GM21423 (cell line): Measurements from ENCODE around the gene TAF4.
"Not testable (repeated sequence)": the region's sequence is repeated elsewhere in the genome, so short reads cannot be mapped to it uniquely, and the experiment has no call there.

Experiments used
- ATAC-seq: cut with Tn5 transposase; IDR thresholded peaks from one replicate; pipeline ENCODE4 v1.9.1; 2021; ENCODE audit warnings: mild to moderate bottlenecking, moderate library complexity; ENCODE audit not compliant: unreplicated experiment

TAF4 gene

DNA sequence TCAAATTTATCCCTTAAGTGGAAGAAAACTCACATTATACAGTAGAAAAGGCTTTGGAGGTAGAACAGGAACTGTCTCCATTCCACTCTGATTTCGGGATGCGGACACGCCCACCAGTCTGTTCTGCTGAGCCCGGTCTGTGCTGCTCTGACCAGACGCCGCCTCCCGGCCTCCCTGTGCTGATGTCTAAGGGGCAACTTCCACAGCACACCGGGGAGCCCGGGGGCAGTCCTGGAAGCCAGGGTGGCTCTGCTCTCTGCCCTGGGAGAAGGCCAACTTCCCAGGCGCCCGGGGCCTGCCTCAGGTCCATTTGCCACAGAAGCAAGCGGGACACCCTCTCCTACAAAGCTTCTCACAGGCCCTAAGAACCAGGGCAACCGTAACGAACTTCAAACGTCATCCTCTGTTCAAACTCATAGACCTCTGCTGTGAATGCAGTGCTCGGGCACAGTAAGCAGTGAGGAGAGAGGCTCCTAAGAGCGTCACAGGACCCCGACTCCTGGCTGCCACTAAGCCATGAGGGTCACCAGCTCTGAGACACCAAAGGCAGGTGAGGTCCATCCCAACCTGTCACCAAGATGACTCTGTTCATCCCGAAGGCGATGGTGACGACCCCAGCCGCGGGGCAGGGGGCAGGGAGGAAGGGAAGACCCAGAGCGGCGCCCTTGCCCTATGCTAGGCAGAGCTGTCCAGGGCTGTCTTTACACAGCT, 5.6 kb downstream of the TAF4 start:
- no peak for ATAC-seq

DNA sequence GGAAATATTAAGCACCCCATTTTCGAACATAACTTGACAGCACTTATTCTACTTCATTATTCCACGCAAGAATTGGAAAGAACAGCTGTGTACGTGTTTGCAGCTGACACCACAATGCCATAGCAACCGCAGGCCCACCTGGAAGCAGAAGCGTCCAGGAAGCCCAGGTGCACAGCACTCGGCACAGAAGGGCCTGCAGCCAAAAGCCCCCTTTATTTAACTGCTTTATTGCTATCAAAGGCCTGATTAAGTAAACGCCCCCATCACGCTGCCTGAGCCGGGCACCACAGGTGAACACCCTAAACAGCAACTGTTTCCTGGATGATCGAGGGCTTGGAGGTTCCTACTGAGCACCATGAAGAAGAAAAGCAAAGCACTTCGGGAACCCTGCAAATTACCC, 6.3 kb downstream of the TAF4 start:
- no peak for ATAC-seq

DNA sequence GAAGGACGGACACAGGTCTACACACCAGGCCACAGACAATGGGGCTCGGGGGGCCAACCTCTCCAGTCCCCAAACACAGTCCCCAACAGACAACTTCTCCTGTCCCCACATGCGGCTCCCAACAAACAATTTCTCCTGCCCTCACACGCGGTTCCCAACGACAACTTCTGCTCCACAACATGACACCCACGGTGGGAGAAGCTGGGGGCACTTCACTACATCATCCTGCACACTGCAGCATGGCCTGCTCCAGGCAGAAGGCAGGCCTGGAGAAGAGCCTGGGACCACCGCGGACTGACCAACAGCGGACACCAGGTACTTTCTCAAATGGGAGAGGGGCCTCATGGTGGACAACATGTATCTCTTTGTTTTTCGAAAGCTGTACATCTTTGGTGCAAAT, 6.7 kb downstream of the TAF4 start:
- ATAC-seq, result no peak

DNA sequence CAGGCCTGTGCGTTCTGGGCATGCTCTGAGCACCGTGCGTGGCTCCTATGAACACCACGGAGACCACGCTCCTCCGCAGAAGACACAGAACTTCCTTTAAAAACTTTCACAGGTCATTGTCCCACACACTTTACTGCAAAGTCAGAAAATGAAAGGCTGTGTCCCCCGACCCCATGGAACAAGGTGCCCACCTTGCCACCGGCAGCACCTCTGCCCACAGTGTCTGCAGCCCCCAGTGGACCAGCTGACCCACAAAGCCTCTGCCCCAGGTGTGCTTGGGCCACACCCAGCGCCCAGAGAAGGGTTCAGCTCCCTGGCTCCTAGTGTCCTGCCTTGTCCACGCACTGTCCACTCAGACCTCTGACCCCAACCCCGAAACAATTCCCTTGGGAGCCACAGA, 8.7 kb downstream of the TAF4 start:
- no peak for ATAC-seq

DNA sequence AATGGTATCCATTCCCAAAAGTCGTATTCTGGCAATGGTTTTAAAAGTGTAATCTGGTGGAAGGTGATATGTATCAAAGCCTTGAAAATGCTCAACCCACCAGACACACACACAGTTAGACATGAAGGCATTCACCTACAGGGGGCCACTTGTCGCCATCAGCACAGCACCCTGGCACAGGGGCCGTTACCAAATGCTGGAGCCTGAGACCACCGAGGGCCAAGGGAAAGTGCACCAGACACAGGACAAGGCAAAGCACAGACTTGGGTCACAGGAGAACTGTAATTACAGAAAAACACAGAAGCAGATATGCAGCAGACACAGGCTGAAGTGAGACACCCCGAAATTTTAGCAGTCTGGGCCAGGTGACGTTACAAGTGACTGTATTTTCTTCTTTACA, 9.3 kb downstream of the TAF4 start:
- ATAC-seq, result no peak

DNA sequence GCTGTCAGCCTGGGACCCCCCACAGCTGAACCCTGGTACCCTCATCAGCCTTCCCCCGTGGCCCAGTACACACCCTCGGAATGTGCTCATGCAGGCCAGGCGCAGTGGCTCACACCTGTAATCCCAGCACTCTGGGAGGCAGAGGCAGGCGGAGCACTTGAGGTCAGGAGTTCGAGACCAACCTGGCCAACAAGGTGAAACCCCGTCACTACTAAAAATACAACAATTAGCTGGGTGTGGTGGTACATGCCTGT, 9.9 kb downstream of the TAF4 start:
- not testable (repeated sequence) for ATAC-seq

DNA sequence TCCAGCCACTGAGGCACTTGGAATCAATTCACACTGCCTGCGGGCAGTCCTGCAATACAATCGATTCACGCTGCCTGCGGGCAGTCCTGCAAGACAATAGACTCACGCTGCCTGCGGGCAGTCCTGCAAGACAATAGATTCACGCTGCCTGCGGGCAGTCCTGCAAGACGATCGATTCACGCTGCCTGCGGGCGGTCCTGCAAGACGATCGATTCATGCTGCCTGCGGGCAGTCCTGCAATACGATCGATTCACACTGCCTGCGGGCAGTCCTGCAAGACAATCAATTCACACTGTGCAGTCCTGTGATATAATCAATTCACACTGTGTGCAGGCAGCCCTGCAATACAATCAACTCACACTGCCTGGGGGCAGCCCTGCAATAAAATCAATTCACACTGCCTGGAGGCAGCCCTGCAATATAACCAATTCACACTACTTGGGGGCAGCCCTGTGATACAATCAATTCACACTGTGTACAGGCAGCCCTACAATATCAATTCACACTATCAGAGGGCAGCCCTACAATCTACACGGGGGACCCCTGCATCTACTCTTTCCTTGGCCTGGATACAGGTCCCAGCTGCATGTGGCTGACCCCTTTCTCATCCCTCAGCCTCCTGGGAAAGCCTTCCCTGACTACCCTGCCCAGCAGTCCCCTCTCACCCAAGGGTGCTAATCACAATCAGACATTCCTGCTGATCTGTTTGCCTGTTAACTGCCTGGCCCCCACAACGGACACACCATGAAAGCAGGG, 10.4 kb downstream of the TAF4 start:
- no peak for ATAC-seq

DNA sequence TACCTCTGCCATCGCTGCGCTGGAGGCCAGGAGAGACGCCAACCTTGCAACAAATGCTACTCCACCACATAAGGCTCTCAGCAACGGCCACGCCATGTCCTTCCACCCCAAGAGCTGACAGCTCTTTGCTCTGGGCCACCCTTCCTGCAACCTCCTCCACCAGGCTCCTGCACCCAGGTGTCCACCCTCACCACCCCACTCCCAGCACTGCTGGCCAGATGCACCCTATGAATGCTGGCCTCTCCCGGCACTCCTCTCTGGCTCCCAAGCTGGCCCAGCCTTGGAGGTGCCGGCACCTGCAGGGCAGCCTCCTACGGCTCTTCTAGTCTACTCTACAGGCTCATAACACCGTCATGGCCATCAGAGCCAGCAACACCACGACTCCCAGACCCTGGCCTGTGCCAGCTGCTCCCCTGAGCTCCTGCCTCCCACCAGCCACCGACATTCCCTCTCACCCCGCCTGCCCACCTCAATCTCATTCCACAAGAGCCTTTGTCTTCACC, 11.2 kb downstream of the TAF4 start:
- ATAC-seq, result no peak

DNA sequence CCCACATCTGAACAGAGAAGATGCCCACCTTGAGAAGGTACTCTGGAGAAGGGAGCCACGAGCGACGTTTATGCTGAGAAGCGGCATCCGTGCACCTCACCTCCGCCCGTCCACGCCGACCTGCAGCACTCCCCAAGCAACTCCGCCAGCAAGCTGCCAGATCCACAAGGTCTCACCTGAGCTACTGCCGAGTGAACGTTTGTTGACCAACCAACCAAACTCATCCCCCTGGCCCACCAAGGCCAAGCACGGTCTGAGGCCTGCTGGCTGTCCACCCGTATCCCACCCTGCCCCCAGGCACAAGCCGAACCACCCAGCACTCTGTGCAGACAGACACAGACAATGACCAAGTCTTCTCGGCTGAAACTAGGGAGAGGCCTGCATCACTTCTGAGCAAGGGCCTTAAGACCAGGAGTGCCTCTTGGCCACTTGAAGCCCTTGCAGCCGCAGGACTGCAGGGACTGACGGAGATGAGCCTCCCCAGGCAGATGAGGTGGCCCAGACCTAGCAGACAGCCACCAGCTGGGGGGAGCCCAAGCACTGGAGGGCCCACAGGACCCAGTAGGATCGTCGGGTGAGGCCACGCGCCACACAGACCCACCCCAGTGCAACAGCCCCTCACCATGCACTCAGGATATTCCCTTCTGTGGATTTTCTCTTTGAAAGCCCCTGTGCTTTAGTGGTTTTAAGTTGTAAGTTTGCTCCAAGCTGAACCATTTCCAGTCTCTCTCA, 12.1 kb downstream of the TAF4 start:
- no peak for ATAC-seq

DNA sequence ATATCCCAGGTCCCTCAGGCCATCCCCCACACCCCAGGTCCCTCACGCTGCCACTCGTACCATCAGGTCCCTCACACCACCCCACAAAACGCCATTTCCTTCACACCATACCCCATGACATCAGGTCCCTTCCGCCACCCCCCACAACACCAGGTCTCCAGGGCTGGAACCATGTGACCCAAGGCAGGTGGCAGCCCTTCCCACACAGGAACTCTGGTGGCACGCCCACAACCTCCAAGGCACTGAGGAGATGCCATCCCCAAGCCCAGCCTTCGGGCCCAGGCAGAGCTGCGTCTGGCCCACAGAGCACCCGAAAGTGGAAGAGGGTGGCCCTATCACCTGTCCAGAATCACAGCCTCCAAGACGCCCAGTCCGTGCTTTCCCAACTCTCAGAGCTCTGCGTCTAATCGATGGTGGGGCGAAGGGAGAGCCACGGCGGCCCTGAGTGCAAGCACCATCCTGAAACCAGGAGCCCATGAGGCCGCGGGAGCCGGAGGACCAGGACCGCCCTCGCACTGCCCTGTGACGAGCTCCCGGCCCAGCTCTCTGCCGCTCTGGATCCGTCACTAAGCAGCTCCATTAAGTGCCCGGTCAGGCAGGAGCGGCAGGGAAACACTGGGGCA, 12.7 kb downstream of the TAF4 start:
- ATAC-seq, result no peak

DNA sequence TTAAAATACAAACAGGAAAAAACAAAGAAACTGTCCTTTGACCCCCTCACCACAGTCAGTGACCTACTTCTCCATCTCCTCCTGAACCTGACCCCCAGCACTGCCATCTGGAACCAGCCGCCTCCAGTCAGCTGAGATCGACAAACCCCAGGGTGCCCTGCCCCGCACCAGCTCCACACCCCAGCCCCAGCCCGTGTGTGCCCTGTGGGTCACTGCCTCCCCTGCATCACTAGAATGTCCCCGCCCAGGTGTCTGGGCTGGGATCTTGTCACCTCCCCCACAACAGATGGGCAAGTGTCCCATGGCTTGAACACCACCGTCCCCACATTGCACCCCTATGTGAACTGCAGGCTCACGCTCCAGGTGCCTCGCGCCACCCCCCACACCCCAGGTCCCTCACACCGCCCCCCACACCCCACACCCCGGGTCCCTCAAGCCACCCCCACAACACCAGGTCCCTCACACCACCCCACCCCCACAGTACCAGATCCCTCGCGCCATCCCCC, 13.3 kb downstream of the TAF4 start:
- ATAC-seq, result no peak

DNA sequence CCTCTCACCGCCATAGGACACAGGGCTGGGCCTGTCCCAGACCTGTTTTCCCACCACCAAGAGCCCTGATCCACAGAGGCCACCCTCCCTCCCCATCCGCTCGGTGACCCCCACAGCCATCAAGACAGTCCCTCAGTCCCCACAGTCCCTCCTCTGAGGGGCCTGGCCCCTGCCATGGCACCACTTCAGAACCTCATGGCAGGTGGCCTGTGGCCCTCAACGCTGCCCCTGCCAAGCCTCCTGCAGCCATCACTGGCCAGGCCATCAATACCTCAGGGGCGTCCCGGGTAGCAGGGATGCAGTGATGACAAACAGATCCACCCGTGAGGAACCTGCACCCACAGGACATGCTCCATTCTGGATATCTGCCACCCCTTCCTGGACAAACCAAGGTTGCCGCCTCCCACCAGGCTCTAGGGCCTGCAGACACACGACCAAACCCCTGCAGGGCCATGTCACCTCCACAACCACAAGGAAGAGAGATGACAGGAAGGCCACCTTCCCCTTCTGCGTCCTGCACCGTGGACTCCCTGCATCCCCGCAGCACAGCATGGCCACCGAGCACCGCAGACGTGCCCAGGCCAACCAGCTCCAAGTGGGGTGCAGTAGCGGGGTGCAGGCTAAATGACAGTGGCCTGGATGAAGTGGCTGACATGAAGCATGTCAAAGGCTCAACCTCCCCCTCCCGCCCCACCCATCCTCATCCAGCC, 14.0 kb downstream of the TAF4 start:
- no peak for ATAC-seq

DNA sequence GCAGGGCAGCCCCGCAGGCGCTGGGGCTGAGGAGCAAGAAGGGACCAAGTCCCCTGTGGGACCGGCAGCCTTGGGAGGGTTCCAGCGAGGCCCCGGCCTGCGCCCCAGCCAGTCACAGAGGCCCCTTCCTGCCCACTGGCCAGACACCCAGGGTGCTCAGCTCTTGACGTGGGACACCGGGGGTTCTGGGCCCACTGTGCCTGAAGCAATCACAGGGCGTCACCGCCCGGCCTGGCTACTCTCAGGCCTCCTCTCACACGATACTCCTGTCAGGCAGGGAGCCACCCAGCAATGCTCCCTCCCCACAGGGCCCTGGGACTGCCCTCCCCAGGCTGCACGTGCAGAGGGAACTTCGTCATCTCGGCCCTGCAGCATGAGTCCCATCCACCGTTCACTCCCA, 14.5 kb downstream of the TAF4 start:
- ATAC-seq, result no peak

DNA sequence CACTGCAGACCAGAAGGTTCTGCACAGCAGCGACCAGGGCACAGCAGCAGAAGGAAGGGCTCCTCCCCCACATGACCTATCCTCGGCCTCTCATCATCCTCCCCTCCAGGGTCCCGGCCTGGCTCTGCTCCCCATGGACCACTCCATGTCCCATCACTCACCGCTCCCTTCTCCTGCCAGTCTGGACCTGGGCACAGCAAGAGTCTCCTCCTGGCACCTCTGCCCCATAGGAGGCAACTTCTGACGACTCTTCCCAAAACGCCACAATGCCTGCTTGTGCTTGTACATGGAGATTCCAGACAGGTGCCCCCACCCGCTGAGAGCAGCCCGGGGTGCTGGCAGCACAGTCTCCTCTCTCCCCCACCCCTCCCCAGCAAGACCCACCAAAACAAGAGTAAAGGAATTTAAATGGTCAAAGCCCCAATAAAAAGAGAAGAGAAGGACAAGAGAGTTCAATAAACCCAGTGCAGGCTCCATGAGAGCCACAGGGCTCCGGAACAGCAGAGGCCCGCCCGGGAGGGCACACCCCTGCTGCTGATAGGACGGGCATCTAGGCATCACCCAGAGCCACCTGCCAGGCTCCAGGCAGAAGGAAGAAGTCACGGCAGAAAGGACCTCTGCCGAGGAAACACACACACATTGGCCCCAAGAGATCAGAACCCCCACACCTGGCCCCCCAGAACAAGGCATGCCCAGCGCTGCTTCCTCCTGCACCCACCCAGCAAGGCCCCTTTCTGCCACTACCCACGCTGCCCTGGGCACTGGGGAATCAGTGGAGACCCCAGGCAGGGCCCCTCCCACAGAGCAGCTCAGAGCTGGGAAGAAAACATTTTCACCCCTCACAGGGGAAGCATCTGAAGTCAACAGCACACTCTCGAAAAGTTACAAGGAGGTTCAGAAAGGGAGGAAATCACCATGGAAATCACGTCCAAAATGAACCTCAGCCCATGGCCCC, 15.2 kb downstream of the TAF4 start:
- ATAC-seq, result no peak

DNA sequence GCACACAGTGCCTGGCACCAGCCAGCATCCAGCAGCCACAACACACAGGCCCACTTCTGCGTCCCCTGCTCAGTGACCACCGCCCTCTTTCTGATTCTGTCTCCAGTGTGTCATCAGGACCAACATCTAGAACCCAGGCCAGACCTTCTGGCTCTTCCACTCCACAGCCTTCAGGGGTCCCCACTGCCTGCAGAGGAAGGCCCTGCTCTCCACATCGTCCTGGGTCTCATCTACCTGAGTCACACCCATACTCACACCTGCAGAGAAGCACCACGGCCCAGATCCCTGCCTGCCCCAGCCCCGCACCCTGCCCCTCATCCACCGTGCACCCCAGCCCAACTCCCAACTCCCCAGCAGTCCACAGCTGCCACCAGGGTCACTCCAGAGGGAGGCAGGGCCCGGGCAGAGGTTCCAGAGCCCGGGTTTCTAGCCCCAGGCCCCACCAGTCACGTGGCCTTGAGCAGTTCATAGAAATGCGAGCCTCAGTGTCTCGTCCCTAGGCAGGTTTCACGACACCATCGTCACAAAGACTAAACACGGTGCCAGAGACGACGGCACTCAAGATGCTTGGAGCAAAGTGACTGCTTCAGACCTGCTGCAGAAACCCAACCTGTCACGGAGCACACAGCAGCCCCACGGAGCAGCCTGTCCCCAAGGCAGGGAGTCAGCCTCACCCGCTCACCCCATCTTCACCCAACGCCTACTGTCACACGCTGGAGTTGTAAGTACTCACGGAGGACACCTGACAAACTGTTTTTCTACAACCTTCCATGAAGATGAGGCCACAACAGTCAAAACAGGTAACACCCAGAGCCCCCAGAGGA, 16.1 kb downstream of the TAF4 start:
- no peak for ATAC-seq

DNA sequence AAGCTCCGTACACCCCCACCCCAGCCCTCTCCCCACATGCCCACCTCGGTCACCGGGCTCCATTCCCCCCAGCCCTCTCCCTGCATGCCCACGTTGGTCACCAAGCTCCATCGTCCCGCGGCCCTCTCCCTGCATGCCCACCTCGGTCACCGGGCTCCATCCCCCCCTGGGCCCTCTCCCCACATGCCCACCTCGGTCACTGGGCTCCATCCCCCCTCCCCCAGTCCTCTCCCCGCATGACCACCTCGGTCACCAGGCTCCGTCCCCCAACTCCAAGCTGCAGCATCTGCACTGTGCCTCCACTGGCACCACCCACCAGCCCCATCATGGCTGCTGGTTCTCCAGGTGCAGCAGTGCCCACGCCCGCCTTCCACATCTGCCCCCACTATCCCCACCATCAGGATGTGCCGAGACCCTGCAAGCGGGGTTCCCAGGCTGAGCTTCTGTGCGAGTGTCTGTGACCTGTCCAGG, 16.8 kb downstream of the TAF4 start:
- no peak for ATAC-seq

DNA sequence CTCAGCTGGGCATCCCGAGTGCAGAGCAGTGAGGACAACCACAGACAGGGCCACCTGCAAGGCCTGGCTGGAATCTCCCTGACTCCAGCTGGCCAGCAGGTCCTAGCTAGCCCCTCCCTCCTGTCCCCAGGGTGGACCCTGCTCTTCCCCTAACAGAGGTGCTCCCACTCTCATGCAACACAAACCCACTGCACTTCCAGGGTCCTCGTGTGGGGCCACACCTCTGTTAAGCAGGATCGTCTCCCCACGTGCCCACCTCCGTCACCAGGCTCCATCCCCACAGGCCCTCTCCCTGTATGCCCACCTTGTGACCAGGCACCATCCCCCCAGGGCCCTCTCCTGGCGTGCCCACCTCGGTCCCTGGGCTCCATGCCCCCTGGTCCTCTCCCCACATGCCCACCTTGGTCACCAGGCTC, 17.3 kb downstream of the TAF4 start:
- no peak for ATAC-seq

DNA sequence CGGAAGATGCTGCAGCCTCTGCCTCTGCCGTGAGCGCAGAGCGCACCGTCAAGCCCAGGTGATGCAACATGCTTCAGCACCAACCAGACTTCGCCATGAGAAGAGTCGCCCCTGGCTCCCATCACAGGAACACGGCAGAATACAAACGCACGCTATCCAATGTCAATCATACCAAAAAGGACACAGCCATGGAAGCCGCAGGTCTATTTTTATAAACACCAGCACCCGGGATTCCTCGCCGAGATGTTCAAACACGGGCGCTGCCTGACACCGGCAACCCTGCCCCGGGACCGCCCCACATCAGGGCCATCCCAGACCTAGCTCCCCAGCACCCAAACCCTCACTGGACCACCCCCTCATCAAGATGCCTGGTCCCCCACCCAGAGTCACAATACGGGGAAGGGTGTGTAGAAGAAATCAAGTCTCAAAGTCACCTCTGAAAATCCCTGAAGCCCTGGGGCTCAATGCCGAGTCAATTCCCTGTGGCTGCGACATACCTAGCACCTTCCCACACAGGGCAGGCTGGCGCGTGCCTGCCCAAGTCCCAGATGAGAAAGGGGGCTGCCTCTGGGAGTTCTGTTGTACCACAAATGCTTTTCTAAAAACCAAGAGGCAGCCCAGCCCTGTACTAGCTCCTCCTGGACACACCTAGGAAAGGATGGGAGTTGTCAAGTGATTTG, 17.9 kb downstream of the TAF4 start:
- no peak for ATAC-seq
